AG04450 (cell line): Measurements from ENCODE around the gene SLC39A6. TPM values are rescaled to one million over a fixed set of nuclear protein-coding genes. Genes with fewer than 3 reads are reported as not detected.

ENCODE experiments used
- CTCF ChIA-PET: fragments of 300-600, 350-600 bp; formaldehyde crosslinking; extraction: SDS; loops from one replicate; lab custom pipeline; 2022; ENCODE audit warnings: antibody characterized with exemption, inconsistent platforms; lab: Charles Lee
- POLR2A ChIA-PET: fragments of 350-600 bp; formaldehyde crosslinking; extraction: SDS; loops from one replicate; lab custom pipeline; 2021; ENCODE audit warnings: antibody characterized with exemption, inconsistent platforms; lab: Yijun Ruan, JAX
- DNase-seq: peaks from one replicate; pipeline ENCODE4 v3.0.0-alpha.2; 2011; ENCODE audit warnings: low read depth, low spot score
- H3K27ac ChIP-seq: one replicate; pipeline ENCODE4 v1.5.1; 2012; ENCODE audit warnings: low read depth, low read length, control low read depth
- H3K27me3 ChIP-seq: one replicate; pipeline ENCODE4 v1.6.0; 2012; ENCODE audit warnings: low read length; ENCODE audit not compliant: control insufficient read depth, insufficient read depth
- H3K4me3 ChIP-seq: 2 replicates; pipeline ENCODE4 v1.5.1; 2011; ENCODE audit warnings: mild to moderate bottlenecking, low read depth, low read length, control low read depth
- H3K9me3 ChIP-seq: 2 replicates; pipeline ENCODE4 v1.5.1; 2012; ENCODE audit warnings: low read length; ENCODE audit not compliant: control insufficient read depth, insufficient read depth
- CTCF ChIP-seq: IDR thresholded peaks from 2 replicates; pipeline ENCODE4 v1.5.1; 2011; ENCODE audit warnings: low read depth, low read length, control low read depth, inconsistent platforms
- polyA plus RNA-seq: library from polyadenylated mRNA; depleted of rRNA; stranded (reverse); fragments of >200 nt; gene quantifications from 2 replicates; pipeline ENCODE4 v1.2.3, GENCODE V29; 2011

Gene SLC39A6
- polyA plus RNA-seq, 1 experiment, result 123 TPM

GRCh38 chr18:36108196-36108595 is 20.9 kb downstream of the SLC39A6 start:
- no peaks in the 10 kb centered on the region for H3K9me3 ChIP-seq
- ChIA-PET POLR2A (interaction anchor here (0.7 kb wide), 1 partner anchor 22 kb away, joined by 6 read pairs; no protein-coding TSS in a partner anchor), CTCF (interaction anchor here (1.1 to 1.5 kb wide), 2 partner anchors 13 to 90 kb away, joined by 4 to 9 read pairs; no protein-coding TSS in a partner anchor)
- no peaks in the 10 kb centered on the region for H3K27me3 ChIP-seq
- H3K4me3 ChIP-seq, result no peak overlapping the region
- H3K27ac ChIP-seq, result no peak overlapping the region
- TF ChIP-seq CTCF, result no peak
- DNase-seq, result no peak

- Histone ChIP-seq H3K27ac (no peak overlapping the region), H3K4me3 (no peak overlapping the region), H3K27me3 (no peaks in the 10 kb centered on the region), H3K9me3 (peaks cover 3% of the 10 kb centered on the region; the same call in 1 of the 2 replicates)
- ChIA-PET CTCF (interaction anchor here (1.5 kb wide), 1 partner anchor 12 kb away, joined by 9 read pairs; no protein-coding TSS in a partner anchor), POLR2A (interaction anchor here (0.7 kb wide), 1 partner anchor 23 kb away, joined by 6 read pairs; no protein-coding TSS in a partner anchor)
- no peak for DNase-seq
- no peak for TF ChIP-seq CTCF
Measured at GRCh38 chr18:36107477-36107876, 21.7 kb downstream of the SLC39A6 start.

GRCh38 chr18:36104749-36105148 is 24.4 kb downstream of the SLC39A6 start:
- H3K4me3 ChIP-seq, result no peak overlapping the region
- TF ChIP-seq CTCF, result no peak
- ChIA-PET CTCF (no interaction called here), POLR2A (no interaction called here)
- no peaks in the 10 kb centered on the region for H3K27me3 ChIP-seq
- H3K27ac ChIP-seq, result no peak overlapping the region
- H3K9me3 ChIP-seq, result peaks cover 13% of the 10 kb centered on the region
- DNase-seq, result no peak

GRCh38 chr18:36101943-36102342 is 27.2 kb downstream of the SLC39A6 start:
- no peak overlapping the region for H3K27ac ChIP-seq
- no peak overlapping the region for H3K4me3 ChIP-seq
- H3K27me3 ChIP-seq, result no peaks in the 10 kb centered on the region
- peaks cover 13% of the 10 kb centered on the region for H3K9me3 ChIP-seq
- ChIA-PET POLR2A (interaction anchor here (0.6 kb wide), 1 partner anchor 80 kb away, joined by 3 read pairs; no protein-coding TSS in a partner anchor), CTCF (interaction anchor here (0.7 to 2.0 kb wide), 2 partner anchors 182 to 586 kb away, joined by 3 to 6 read pairs; no protein-coding TSS in a partner anchor)
- no peak for TF ChIP-seq CTCF
- no peak for DNase-seq

GRCh38 chr18:36099311-36099710 is 29.8 kb downstream of the SLC39A6 start:
- no peak overlapping the region for H3K27ac ChIP-seq
- H3K27me3 ChIP-seq, result no peaks in the 10 kb centered on the region
- POLR2A ChIA-PET, result no interaction called here
- H3K4me3 ChIP-seq, result no peak overlapping the region
- no peak for DNase-seq
- H3K9me3 ChIP-seq, result peaks cover 13% of the 10 kb centered on the region
- no peak for TF ChIP-seq CTCF
- CTCF ChIA-PET, result interaction anchor here (0.8 to 3.2 kb wide), 4 partner anchors 13 to 185 kb away, joined by 4 to 25 read pairs (median 8); no protein-coding TSS in a partner anchor
